ENCODE data around the gene PID1.

GRCh38 chr2:229160984-229161383 is 110.1 kb downstream of the PID1 start:
- TF ChIP-seq EZH2 (optimal IDR thresholded peaks at IDR 0.05; ENCODE audit: low read depth, low read length), result no peak
- TF ChIP-seq, protein P1, sequence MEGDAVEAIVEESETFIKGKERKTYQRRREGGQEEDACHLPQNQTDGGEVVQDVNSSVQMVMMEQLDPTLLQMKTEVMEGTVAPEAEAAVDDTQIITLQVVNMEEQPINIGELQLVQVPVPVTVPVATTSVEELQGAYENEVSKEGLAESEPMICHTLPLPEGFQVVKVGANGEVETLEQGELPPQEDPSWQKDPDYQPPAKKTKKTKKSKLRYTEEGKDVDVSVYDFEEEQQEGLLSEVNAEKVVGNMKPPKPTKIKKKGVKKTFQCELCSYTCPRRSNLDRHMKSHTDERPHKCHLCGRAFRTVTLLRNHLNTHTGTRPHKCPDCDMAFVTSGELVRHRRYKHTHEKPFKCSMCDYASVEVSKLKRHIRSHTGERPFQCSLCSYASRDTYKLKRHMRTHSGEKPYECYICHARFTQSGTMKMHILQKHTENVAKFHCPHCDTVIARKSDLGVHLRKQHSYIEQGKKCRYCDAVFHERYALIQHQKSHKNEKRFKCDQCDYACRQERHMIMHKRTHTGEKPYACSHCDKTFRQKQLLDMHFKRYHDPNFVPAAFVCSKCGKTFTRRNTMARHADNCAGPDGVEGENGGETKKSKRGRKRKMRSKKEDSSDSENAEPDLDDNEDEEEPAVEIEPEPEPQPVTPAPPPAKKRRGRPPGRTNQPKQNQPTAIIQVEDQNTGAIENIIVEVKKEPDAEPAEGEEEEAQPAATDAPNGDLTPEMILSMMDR (IDR thresholded peaks at IDR 0.05; ENCODE audit: low read length), result no peak
